Activated T-cell treated with anti-CD3 and anti-CD28 coated beads, Interleukin-2, amount 50 U/mL, for 4 hours (primary cell): Measurements from ENCODE around the gene SLC39A3. TPM values are rescaled to one million over a fixed set of nuclear protein-coding genes. Genes with fewer than 3 reads are reported as not detected.

Source experiments
- ATAC-seq, 2 donors: fragments of 200-7000 bp; cut with Tn5 transposase; one replicate each; pipeline ENCODE4 v1.10.0; 2021
- DNase-seq: peaks from one replicate; pipeline ENCODE4 v3.0.0-alpha.2; 2020
- H3K27me3 Mint-ChIP-seq: one replicate; pipeline ENCODE4 v1.8.0; 2021; ENCODE audit warnings: low read depth, mixed read lengths
- H3K36me3 Mint-ChIP-seq: one replicate; pipeline ENCODE4 v1.8.0; 2022; ENCODE audit warnings: mixed read lengths; ENCODE audit not compliant: insufficient read depth
- H3K4me1 Mint-ChIP-seq: one replicate; pipeline ENCODE4 v1.8.0; 2021; ENCODE audit warnings: low read depth, mixed read lengths
- H3K4me3 Mint-ChIP-seq: one replicate; pipeline ENCODE4 v1.8.0; 2021; ENCODE audit warnings: mild to moderate bottlenecking, moderate library complexity, mixed read lengths
- H3K9me3 Mint-ChIP-seq: one replicate; pipeline ENCODE4 v1.8.0; 2021; ENCODE audit warnings: mixed read lengths
- total RNA-seq, 3 donors: library from RNA; stranded (reverse); gene quantifications; one replicate each; pipeline ENCODE4 v1.2.1, GENCODE V29; 2021

SLC39A3 gene
- total RNA-seq, 3 donors from 2014 or later, result 53.6 to 60.5 (median 56.6) TPM

GRCh38 chr19:2774953-2775555 is 35.2 kb upstream of the SLC39A3 start:
- ATAC-seq, result no peak
- DNase-seq, result no peak
- Mint-ChIP-seq H3K9me3 (no peaks in the 10 kb centered on the region), H3K27me3 (no peaks in the 10 kb centered on the region), H3K4me1 (peaks cover 35% of the 10 kb centered on the region), H3K36me3 (peaks cover 5% of the 10 kb centered on the region), H3K4me3 (peak overlapping the region; percentile 76)

GRCh38 chr19:2774083-2774679 is 34.4 kb upstream of the SLC39A3 start:
- Mint-ChIP-seq H3K36me3 (peaks cover 4% of the 10 kb centered on the region), H3K4me3 (no peak overlapping the region), H3K9me3 (no peaks in the 10 kb centered on the region), H3K27me3 (no peaks in the 10 kb centered on the region), H3K4me1 (peaks cover 31% of the 10 kb centered on the region)
- ATAC-seq (no peak), DNase-seq (no peak)

- DNase-seq (no peak), ATAC-seq (no peak)
- no peaks in the 10 kb centered on the region for H3K27me3 Mint-ChIP-seq
- peaks cover 2% of the 10 kb centered on the region for H3K36me3 Mint-ChIP-seq
- peaks cover 31% of the 10 kb centered on the region for H3K4me1 Mint-ChIP-seq
- H3K9me3 Mint-ChIP-seq, result no peaks in the 10 kb centered on the region
- H3K4me3 Mint-ChIP-seq, result no peak overlapping the region
These were observed 32.2 kb upstream of the SLC39A3 start for GRCh38 chr19:2771786-2772674.

GRCh38 chr19:2770055-2771013 is 30.5 kb upstream of the SLC39A3 start:
- Mint-ChIP-seq H3K9me3 (no peaks in the 10 kb centered on the region), H3K36me3 (no peaks in the 10 kb centered on the region), H3K4me3 (no peak overlapping the region), H3K27me3 (no peaks in the 10 kb centered on the region), H3K4me1 (peaks cover 19% of the 10 kb centered on the region)
- DNase-seq (no peak), ATAC-seq (no peak)

- Mint-ChIP-seq H3K27me3 (no peaks in the 10 kb centered on the region), H3K9me3 (no peaks in the 10 kb centered on the region), H3K4me1 (peaks cover 8% of the 10 kb centered on the region), H3K36me3 (peaks cover 4% of the 10 kb centered on the region), H3K4me3 (no peak overlapping the region)
- no peak for ATAC-seq
- no peak for DNase-seq
These were observed 29.4 kb upstream of the SLC39A3 start for GRCh38 chr19:2769218-2769617.

- no peaks in the 10 kb centered on the region for H3K9me3 Mint-ChIP-seq
- DNase-seq (no peak), ATAC-seq (no peak)
- H3K4me1 Mint-ChIP-seq, result peaks cover 6% of the 10 kb centered on the region
- peaks cover 4% of the 10 kb centered on the region for H3K36me3 Mint-ChIP-seq
- no peaks in the 10 kb centered on the region for H3K27me3 Mint-ChIP-seq
- H3K4me3 Mint-ChIP-seq, result no peak overlapping the region
These were observed 28.7 kb upstream of the SLC39A3 start for GRCh38 chr19:2768365-2769132.

- Mint-ChIP-seq H3K36me3 (peaks cover 7% of the 10 kb centered on the region), H3K27me3 (no peaks in the 10 kb centered on the region), H3K9me3 (no peaks in the 10 kb centered on the region), H3K4me3 (no peak overlapping the region), H3K4me1 (peaks cover 6% of the 10 kb centered on the region)
- ATAC-seq, result no peak
- no peak for DNase-seq
These were observed 27.9 kb upstream of the SLC39A3 start for GRCh38 chr19:2767688-2768087.

- Mint-ChIP-seq H3K4me3 (no peak overlapping the region), H3K36me3 (peaks cover 14% of the 10 kb centered on the region), H3K9me3 (no peaks in the 10 kb centered on the region), H3K4me1 (no peaks in the 10 kb centered on the region), H3K27me3 (no peaks in the 10 kb centered on the region)
- no peak for DNase-seq
- no peak for ATAC-seq
These were observed 27.0 kb upstream of the SLC39A3 start for GRCh38 chr19:2766594-2767372.

- DNase-seq, result no peak
- ATAC-seq, result no peak
- no peaks in the 10 kb centered on the region for H3K4me1 Mint-ChIP-seq
- no peaks in the 10 kb centered on the region for H3K9me3 Mint-ChIP-seq
- H3K27me3 Mint-ChIP-seq, result no peaks in the 10 kb centered on the region
- peaks cover 14% of the 10 kb centered on the region for H3K36me3 Mint-ChIP-seq
- no peak overlapping the region for H3K4me3 Mint-ChIP-seq
These were observed 25.6 kb upstream of the SLC39A3 start for GRCh38 chr19:2765376-2765775.

- no peak for ATAC-seq
- peaks cover 15% of the 10 kb centered on the region for H3K36me3 Mint-ChIP-seq
- DNase-seq, result no peak
- H3K27me3 Mint-ChIP-seq, result no peaks in the 10 kb centered on the region
- H3K4me1 Mint-ChIP-seq, result no peaks in the 10 kb centered on the region
- H3K9me3 Mint-ChIP-seq, result no peaks in the 10 kb centered on the region
- no peak overlapping the region for H3K4me3 Mint-ChIP-seq
These were observed 25.1 kb upstream of the SLC39A3 start for GRCh38 chr19:2764945-2765344.

GRCh38 chr19:2763687-2764086 is 23.9 kb upstream of the SLC39A3 start:
- H3K27me3 Mint-ChIP-seq, result no peaks in the 10 kb centered on the region
- peaks cover 24% of the 10 kb centered on the region for H3K36me3 Mint-ChIP-seq
- H3K4me1 Mint-ChIP-seq, result peaks cover 4% of the 10 kb centered on the region
- no peak overlapping the region for H3K4me3 Mint-ChIP-seq
- DNase-seq (no peak), ATAC-seq (no peak)
- H3K9me3 Mint-ChIP-seq, result no peaks in the 10 kb centered on the region

- peaks cover 4% of the 10 kb centered on the region for H3K4me1 Mint-ChIP-seq
- no peak overlapping the region for H3K4me3 Mint-ChIP-seq
- ATAC-seq (no peak), DNase-seq (no peak)
- H3K27me3 Mint-ChIP-seq, result no peaks in the 10 kb centered on the region
- H3K36me3 Mint-ChIP-seq, result peaks cover 26% of the 10 kb centered on the region
- H3K9me3 Mint-ChIP-seq, result no peaks in the 10 kb centered on the region
These were observed 23.1 kb upstream of the SLC39A3 start for GRCh38 chr19:2762783-2763496.
